Measurements from ENCODE around the gene MAP3K10. TPM values are rescaled to one million over a fixed set of nuclear protein-coding genes. Genes with fewer than 3 reads are reported as not detected.

Gene MAP3K10
- total RNA-seq, 4 donors from 2014 or later, result 10.8 to 19.5 (median 11.9) TPM

DNA sequence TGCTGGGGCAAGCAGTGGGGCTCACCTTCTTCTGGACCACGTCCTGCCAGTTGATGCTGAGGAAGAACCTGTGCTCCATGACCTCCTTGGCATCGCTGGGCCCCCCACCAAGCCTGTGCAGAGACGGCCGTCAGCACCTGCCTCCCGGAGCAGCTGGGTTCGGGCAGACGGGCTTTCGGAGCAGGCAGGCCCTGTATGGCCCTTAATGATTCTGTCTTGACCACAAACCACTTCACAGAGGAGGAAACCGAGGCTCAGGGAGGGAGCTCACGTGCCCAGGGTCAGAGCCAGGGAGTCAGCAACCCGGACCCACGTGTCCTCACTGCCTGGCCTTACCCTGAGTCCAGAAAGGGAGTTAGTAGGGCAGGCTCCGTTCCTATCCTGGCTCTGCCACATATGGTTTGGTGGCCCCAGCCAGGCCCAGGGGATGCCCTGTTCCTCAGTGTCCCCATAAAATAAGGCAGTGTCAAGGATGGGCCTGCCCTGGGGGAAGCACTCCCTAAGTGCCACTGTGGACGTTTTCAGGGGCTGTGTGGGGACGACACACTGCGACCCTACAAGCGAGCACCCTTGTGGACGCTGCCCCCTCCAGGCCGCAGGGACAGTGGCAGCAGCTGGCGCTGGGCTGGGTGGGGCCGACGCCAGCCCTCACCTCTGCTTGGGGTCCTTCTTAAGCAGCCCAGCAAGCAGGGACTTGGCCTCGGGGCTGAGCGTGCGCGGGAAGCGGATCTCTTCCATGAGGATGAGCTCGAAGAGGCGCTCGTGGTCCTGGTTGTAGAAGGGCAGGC, 44.2 kb downstream of the MAP3K10 start:
- TF ChIP-seq, protein P1, sequence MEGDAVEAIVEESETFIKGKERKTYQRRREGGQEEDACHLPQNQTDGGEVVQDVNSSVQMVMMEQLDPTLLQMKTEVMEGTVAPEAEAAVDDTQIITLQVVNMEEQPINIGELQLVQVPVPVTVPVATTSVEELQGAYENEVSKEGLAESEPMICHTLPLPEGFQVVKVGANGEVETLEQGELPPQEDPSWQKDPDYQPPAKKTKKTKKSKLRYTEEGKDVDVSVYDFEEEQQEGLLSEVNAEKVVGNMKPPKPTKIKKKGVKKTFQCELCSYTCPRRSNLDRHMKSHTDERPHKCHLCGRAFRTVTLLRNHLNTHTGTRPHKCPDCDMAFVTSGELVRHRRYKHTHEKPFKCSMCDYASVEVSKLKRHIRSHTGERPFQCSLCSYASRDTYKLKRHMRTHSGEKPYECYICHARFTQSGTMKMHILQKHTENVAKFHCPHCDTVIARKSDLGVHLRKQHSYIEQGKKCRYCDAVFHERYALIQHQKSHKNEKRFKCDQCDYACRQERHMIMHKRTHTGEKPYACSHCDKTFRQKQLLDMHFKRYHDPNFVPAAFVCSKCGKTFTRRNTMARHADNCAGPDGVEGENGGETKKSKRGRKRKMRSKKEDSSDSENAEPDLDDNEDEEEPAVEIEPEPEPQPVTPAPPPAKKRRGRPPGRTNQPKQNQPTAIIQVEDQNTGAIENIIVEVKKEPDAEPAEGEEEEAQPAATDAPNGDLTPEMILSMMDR (IDR thresholded peaks at IDR 0.05), result no peak
- TF ChIP-seq POLR2A (IDR thresholded peaks at IDR 0.05), result no peak
- TF ChIP-seq EP300 (IDR thresholded peaks at IDR 0.05; ENCODE audit: low read depth), result no peak
- no peak for TF ChIP-seq POLR2AphosphoS5 (IDR thresholded peaks at IDR 0.05)
- in situ Hi-C loops (cut with MboI; ENCODE audit: low pct_ligation_motif_present in 1 of 4, low pct_unique_long_range_greater_than_20kb in 1 of 4, low sequenced_read_pairs in 3 of 4) (no loop called here), intact Hi-C loops (cut with DNase I; ENCODE audit: low total_unique reads) (no loop called here)
- no peak overlapping the region for H3K4me3 ChIP-seq
- WGBS, 2 donors (ENCODE audit: low coverage in 1 of 2), result 80 to 83% methylated on average over 2 to 23 of the region's 30 CpGs
- H3K9me3 ChIP-seq, result no peaks in the 10 kb centered on the region
- DNase-seq, result no peak
- peaks cover 0 to 8% (median 5%) of the 10 kb centered on the region in 4 donors for H3K4me1 ChIP-seq
- H3K36me3 ChIP-seq, result peaks cover 0 to 50% (median 21%) of the 10 kb centered on the region in 4 donors
- H3K27ac ChIP-seq, result no peak overlapping the region
- no peaks in the 10 kb centered on the region for H3K27me3 ChIP-seq

DNA sequence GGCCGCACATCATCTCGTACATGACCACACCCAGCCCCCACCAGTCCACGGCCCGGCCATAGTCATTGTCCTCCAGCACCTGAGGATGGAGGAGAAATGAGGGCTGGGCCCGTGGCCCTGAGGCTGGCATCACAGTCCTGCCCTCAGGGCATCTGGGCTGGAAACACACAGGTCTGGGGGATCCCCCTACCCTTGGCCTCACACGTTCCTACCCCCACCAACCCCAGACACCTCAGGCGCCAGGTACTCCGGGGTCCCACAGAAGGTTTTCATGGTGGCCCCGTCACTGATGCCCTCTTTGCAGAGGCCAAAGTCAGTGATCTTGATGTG, 44.8 kb downstream of the MAP3K10 start:
- H3K36me3 ChIP-seq, result peaks cover 0 to 53% (median 21%) of the 10 kb centered on the region in 4 donors
- H3K27me3 ChIP-seq, result no peaks in the 10 kb centered on the region
- WGBS, 2 donors (ENCODE audit: low coverage in 1 of 2), result 92% methylated on average over 9 of the region's 9 CpGs; no CpG with 5 or more reads in 1 of the 2 donors
- no peaks in the 10 kb centered on the region for H3K9me3 ChIP-seq
- no peak overlapping the region for H3K4me3 ChIP-seq
- peaks cover 0 to 8% (median 5%) of the 10 kb centered on the region in 4 donors for H3K4me1 ChIP-seq
- TF ChIP-seq, protein P1 (IDR thresholded peaks at IDR 0.05), result no peak
- no peak for TF ChIP-seq POLR2AphosphoS5 (IDR thresholded peaks at IDR 0.05)
- no peak for TF ChIP-seq EP300 (IDR thresholded peaks at IDR 0.05; ENCODE audit: low read depth)
- TF ChIP-seq POLR2A (IDR thresholded peaks at IDR 0.05), result no peak
- intact Hi-C loops (cut with DNase I; ENCODE audit: low total_unique reads) (no loop called here), in situ Hi-C loops (cut with MboI; ENCODE audit: low pct_ligation_motif_present in 1 of 4, low pct_unique_long_range_greater_than_20kb in 1 of 4, low sequenced_read_pairs in 3 of 4) (no loop called here)
- DNase-seq, result no peak
- H3K27ac ChIP-seq, result no peak overlapping the region

DNA sequence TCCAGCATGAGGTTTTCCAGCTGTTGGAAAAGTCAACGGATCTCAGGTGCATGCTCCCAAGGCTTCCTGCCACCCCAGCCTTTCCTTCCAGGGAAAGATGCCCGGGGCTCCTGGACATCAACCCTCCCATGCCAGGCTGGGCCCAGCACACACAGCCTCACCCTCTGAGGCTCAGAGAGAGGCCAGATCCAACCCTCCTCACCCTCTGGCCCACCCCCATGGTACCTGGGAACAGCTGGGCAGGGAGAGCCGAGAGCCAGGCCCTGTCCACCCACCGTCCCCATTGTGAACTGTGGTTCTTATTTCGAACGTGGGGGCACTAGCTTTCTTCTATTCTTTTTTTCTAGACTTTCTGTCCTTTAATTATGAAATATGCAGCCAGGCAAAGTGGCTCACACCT, 45.1 kb downstream of the MAP3K10 start:
- intact Hi-C loops (cut with DNase I; ENCODE audit: low total_unique reads) (no loop called here), in situ Hi-C loops (cut with MboI; ENCODE audit: low pct_ligation_motif_present in 1 of 4, low pct_unique_long_range_greater_than_20kb in 1 of 4, low sequenced_read_pairs in 3 of 4) (no loop called here)
- peaks cover 0 to 53% (median 21%) of the 10 kb centered on the region in 4 donors for H3K36me3 ChIP-seq
- no peaks in the 10 kb centered on the region for H3K9me3 ChIP-seq
- 92% methylated on average over 6 of the region's 6 CpGs; no CpG with 5 or more reads in 1 of the 2 donors for WGBS, 2 donors (ENCODE audit: low coverage in 1 of 2)
- no peak overlapping the region for H3K4me3 ChIP-seq
- H3K27ac ChIP-seq, result no peak overlapping the region
- TF ChIP-seq, protein P1 (IDR thresholded peaks at IDR 0.05), result no peak
- no peak for TF ChIP-seq EP300 (IDR thresholded peaks at IDR 0.05; ENCODE audit: low read depth)
- no peak for TF ChIP-seq POLR2AphosphoS5 (IDR thresholded peaks at IDR 0.05)
- no peak for TF ChIP-seq POLR2A (IDR thresholded peaks at IDR 0.05)
- peaks cover 0 to 7% (median 5%) of the 10 kb centered on the region in 4 donors for H3K4me1 ChIP-seq
- no peak for DNase-seq
- H3K27me3 ChIP-seq, result no peaks in the 10 kb centered on the region

DNA sequence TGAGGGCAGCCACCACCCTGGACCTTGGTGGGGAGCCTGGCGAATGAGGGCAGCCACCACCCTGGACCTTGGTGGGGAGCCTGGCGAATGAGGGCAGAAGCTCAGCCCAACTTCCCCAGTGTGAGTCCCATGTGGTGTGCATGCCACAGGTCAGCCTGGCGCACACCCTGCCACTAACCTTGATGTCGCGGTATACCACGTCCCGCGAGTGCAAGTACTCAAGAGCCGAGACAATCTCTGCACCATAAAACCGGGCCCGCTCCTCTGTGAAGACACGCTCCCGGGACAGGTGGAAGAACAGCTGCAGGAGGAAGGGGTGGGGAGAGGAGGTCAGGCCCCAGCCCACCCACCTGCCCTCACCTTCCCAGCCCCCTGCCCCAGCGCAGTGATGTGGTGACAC, 46.6 kb downstream of the MAP3K10 start:
- intact Hi-C loops (cut with DNase I; ENCODE audit: low total_unique reads) (no loop called here), in situ Hi-C loops (cut with MboI; ENCODE audit: low pct_ligation_motif_present in 1 of 4, low pct_unique_long_range_greater_than_20kb in 1 of 4, low sequenced_read_pairs in 3 of 4) (no loop called here)
- no peak for TF ChIP-seq POLR2AphosphoS5 (IDR thresholded peaks at IDR 0.05)
- no peak for TF ChIP-seq EP300 (IDR thresholded peaks at IDR 0.05; ENCODE audit: low read depth)
- no peak for TF ChIP-seq POLR2A (IDR thresholded peaks at IDR 0.05)
- TF ChIP-seq, protein P1 (IDR thresholded peaks at IDR 0.05), result no peak
- WGBS, 2 donors (ENCODE audit: low coverage in 1 of 2), result 96% methylated on average over 14 of the region's 14 CpGs; no CpG with 5 or more reads in 1 of the 2 donors
- DNase-seq, result no peak
- Histone ChIP-seq H3K4me3 (no peak overlapping the region), H3K27ac (no peak overlapping the region), H3K9me3 (no peaks in the 10 kb centered on the region), H3K36me3 (peaks cover 0 to 59% (median 21%) of the 10 kb centered on the region in 4 donors), H3K27me3 (no peaks in the 10 kb centered on the region), H3K4me1 (no peaks in the 10 kb centered on the region)
